ENCODE measurements around the gene CCL1.

The CCL1 gene, protein sequence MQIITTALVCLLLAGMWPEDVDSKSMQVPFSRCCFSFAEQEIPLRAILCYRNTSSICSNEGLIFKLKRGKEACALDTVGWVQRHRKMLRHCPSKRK

DNA sequence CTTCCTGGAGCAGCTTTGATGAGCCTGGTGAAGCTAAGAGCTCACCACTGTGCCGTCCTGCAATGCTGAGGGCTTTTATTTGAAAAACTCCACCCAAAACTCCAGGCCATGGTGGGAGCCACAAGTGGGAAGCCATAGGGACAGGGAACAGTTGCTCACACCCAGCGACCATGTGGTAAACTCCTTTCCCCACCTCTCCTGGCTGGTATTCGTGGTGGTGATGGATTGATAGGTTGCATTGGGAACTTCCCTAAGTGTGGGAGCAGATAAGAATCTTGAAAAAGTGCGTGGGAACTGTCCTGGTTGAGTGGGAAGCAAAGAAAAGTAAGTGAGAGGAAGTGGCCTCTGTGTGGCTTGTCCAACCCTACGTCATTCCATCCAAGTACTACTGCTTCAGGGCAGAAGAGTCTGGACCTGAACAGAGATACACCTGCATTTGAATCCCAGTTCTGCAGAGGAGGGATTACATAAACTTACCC is at the start of gene CCL1:
CCL1 (minus strand) TSS at position 51 of the 479 bp plus-strand sequence. CDS start 72 bp downstream, outside the sequence.
- DNase-seq: no peak

DNA sequence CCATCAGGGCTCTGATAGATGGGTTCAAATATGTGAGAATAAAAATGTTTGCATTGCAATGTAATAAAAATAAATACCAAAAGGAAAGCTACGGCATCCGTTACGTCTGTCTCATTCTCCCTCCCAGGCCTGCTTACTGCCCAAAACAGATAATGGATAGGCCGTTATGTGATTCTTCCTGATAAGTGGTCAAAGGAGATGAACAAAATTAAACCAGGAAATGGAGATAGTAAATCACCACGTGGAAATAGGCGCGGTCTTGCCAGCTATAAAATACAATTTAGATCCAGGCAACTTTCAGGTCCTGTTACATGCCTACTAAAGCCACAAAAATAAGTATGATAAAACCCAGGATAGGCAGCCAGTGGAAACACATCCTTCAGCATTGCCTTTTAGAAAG is 49.5 kb upstream of the CCL1 start:
- DNase-seq: no peak

DNA sequence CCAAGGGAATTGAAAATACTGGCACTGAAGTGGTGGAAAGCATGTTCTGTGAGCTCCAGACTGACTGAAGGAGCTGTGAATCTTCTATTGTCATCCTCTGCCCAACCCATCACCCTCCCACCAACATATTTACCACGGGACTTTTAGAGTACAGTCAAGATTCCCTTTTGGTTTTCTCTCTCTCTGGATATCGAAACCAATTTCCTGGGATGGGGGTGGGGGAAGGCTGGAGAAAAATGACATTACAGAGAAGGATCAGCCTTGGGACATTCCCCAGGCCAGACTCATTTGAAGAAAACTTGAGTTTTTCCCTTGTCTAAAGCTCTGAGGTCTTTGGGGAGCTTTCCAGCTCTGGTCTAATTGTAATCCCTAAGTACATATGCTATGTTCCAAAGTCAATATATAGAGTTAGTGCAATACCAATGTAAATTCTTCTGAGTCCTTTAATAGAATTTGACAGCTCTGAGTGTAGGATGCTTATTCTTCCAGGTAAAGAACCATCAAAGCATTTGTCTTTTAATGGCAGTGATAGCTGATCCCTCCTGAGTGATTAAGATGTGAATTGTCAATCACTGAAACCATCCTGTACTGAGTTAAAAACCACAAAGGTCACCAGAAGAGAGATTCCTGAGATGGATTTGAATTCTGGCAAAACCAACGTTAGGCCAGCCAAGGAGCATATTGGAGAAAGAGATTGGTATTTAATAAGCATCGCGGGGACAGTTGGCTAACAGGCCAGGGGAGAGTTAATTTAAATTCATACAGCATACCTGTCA is 48.8 kb upstream of the CCL1 start:
- no peak for DNase-seq

DNA sequence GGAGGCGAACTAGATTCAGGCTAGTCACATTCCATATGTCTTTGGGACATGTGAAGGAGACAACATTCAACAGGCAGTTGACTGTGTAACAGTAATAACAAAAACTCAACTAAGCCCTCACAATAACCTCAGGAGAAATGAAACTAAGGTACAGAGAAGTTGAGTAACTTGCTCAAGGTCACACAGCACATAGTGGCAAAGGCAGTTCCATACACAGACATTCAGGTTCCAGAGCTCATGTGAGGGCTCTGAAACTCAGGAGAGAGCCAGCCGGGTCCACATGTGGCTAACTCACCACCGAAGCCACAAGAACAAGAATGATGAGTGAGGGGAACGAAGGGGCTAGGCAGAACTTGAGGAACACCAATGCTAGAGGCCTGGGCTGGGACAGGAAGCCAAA is 46.3 kb upstream of the CCL1 start:
- no peak for DNase-seq

DNA sequence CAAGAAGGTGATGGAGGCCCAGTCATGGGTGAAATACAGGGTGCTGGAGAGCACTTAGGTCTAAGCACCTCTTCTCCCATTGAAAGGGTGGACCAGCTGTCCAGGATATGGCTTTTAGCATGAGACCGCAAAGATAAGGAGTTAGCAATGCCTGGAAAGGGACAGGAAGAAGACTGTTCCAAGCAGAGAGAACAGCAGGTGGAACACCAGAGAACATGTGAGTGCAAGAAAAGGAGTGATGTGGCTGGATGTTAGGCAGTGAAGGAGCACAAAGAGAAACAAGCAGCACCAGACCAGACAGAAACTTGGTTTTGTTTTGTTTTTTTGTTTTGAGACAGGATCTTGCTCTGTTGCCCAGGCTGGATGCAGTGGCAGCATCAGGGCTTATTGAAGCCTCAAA is 45.4 kb upstream of the CCL1 start:
- DNase-seq: no peak

DNA sequence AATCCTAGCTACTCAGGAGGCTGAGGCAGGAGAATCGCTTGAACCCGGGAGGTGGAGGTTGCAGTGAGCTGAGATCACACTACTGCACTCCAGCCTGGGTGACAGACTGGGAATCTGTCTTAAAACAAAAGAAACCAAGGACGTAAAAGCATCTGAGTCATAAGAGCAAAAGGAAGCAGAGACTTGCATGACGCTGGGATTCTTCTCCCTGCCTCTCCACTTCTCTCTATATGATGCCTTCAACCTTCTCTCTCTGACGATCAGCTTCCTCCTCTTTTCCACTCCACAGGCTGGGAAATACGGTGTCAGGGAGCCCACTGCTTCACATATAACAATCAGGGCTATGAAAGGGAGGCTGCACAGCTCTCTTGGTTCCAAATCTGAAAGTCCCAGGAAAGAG is 43.2 kb upstream of the CCL1 start:
- DNase-seq: no peak

DNA sequence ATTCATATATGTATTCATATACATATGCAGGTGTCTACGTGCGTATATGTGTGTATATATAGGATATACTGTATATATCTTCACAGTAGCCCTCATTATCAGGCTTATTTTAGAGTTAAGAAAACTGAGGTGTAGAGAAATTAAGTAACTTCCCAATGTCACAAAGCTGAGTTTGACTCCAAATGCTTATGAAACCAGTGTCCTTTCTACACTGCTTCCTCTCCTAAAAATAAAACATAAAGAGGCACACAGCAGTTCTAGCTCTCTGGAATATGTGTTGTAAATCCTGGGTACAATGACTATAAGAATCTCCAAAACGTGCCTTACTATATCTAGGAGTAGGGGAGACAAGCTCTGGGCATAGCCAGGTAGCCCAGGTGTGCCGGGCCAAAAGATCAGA is 40.0 kb upstream of the CCL1 start:
- no peak for DNase-seq

DNA sequence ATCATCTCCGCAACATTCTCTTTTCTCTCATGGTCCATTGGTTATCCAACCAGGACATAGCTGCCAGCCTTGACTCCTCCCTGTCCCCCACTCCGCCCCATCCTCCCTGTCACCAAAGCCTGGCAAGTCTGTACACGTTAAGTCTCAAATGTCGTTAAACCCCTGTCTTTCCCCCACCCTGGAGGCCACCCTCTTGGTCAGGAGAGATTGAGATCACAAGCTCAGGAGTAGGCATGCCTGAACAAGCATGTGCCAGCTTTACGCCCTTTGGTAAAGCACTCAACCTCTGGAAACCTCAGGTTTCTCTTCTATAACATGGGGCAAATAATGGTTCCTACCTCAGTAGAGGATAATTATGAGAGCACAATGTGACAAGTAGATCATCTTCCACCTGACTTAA is 38.1 kb upstream of the CCL1 start:
- no peak for DNase-seq

DNA sequence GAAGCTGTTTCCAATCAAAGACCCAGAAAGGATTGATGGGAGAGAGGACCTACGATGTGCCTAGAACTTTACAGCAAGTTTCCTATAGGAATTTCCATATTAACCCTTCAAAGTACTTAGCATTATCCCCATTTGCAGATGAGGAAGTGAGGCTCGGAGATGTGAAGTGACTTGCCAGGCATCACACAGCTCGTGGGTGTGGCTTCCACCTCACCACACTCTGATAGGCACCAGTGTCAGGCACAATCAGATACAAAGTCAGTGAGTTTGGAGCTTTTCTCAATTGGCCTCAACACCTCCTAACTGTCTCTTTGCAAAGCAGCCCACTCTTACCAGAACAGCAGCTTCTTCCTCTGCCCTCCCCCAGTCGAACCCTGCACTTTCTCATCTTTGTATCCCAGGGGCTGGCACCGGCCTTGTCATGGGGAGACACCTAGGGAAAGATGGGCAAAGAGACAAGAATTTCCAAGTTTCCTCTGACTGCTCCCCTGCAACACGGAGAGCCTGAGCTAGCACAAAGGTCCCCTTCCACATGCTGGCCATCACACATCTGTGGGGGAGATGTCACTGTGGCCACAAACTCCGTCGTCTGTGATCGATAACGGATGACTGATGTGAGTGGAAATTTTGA is 37.4 kb upstream of the CCL1 start:
- no peak for DNase-seq

DNA sequence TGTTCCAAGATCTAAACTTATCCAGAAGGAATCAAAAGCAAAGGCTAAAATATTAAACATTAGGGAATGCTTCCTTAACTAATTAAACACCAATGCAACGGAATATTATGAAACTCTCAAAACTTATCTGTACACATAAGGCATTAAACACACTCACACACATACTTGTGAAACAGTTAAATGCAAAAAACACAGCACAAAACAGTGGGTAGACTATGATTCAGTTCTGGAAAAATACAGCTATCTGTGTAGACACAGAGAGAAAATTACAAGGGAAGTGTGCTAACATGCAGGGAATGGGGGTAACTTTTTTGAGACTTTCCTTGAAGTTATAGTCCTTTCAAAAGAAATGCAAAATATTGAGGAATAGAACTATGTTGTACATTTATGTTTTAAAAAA is 36.7 kb upstream of the CCL1 start:
- no peak for DNase-seq

DNA sequence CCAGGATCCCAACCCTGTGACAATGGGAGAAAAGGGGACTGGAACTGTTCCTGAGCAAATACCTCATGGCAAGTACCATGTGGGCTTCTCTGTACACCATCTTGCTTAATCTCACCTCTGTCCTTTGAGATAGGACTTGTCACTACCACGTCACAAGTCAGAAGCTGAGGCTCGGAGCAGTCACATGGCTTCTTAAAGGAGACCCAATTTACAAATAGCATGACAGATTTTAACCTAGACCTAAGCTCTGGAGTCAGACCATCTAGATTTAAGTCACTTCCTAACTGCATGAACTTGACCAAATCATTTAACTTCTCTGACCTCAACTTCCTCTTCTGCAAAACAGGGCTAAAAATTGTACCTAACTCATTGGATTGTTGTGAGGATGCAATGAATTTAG is 36.0 kb upstream of the CCL1 start:
- no peak for DNase-seq

DNA sequence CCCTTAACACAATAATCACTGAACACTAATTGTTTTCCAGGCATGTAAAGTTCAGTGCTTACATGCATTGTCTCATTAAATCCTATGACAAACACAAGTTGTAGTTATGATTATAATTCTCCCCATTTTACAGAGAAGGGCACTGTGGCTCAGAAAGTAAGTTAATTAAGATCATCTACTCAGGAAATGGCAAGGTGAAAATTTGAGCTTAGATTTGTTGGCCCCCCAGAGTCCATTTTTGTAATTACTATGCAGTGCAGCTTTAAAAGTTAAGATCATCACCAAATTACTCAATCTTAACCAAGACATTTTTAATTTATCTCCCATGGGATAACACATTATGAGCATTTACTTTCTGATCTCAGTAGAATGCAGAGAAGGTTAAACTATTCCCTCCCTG is 34.2 kb upstream of the CCL1 start:
- DNase-seq: no peak

DNA sequence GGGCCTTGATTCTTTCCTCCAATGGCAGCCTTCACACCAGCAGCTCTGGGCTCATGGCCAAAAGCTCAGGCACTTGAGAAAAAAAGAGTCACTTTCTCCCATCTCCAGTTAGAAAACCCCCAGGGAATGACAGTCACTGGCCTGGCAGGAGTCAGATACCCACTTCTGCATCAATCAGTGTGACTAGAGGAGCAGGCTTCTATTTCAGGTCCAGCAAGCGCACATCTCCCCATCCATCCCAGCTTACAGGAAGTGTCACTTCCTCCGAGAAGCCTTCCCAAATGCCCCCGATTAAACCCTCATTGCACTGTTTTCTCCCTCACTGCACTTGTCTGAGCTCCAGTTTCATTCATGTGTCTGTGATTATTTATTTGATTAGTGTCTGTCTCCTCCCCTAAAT is 30.4 kb upstream of the CCL1 start:
- no peak for DNase-seq

DNA sequence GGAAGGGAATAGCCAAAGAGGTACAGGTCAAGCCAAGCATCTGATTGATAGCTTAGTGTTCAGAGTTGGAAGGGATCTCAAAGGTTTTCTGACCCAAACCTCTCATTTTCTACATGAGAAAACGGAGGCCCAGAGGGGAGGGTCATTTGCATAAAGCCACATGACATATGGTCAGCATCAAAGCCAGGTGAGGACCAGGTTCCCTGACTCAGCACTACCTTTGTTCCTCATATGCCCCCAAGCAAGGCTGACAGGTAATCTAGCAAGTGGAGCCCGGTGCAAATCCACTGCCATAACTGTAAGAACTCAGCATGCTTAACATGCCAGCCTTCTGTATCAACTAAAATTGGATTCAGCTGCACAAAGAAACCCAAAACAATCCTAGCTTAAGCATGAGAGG is 28.2 kb upstream of the CCL1 start:
- DNase-seq: no peak

DNA sequence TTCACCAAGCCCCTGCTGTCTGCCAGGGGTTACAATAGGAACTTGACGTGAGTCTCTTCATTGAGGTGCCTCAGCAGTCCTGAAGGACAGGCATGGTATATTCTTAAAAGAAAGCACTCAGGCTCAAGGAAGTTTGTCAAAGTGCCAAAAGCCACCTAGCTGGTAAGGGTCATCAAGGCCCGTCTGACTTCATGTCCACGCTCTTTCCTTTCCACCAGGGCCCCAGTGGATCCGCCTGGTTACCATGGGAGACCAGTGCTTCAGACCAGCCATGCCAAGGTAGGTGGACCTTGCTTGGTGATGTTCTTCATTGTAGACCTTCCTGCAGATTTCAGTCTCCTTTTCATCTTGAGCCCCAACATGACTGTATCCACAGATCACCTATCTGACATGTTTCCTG is 27.6 kb upstream of the CCL1 start:
- DNase-seq: no peak

DNA sequence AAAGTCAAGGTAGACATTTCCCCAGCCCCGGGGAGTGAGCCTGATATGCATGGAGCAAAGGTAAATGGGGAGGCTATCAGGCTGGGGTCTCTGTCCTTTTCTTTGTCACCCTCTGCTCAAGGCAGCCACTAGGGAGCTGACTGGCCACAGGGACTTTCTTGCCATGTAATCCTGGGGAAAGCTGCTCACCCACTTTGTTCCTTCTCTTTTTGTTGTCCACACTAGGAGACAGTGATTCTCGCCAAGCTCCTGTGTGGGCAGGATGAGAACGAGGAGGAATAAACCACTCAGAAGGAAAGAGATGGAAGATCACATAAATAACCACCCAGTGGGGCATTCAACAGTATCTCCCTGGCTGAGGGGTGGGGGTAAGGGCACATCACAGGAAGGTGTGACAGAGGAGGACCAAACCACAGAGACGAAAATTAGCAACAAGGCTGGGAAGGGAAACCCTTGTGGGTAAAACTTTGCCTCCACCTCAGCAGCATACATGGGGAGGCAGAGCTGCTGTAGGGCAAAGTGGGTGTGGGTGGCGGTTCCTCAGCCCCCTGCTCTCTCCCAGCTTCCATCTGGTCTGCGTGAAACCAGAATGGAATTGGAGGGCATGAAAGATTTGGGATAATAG is 26.2 kb upstream of the CCL1 start:
- no peak for DNase-seq

DNA sequence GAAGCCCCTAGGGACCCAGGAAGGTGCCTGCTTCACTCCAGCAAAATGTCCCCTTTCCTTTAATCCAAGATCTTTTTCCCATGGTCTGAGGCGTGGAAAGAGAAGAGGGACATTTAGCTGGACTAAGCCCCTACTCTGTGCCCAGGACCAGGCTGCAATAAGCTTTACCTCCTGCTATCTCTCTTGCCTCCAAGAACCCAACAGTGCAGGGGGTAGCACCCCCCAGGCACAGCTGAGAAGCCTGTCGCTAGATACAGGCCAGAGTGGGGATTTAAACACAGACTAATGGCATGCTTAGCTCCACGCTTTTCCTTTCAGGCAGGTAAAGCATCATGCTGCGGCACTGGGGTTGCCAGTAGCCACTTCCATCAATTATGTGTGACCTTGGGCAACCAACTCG is 24.5 kb upstream of the CCL1 start:
- no peak for DNase-seq

DNA sequence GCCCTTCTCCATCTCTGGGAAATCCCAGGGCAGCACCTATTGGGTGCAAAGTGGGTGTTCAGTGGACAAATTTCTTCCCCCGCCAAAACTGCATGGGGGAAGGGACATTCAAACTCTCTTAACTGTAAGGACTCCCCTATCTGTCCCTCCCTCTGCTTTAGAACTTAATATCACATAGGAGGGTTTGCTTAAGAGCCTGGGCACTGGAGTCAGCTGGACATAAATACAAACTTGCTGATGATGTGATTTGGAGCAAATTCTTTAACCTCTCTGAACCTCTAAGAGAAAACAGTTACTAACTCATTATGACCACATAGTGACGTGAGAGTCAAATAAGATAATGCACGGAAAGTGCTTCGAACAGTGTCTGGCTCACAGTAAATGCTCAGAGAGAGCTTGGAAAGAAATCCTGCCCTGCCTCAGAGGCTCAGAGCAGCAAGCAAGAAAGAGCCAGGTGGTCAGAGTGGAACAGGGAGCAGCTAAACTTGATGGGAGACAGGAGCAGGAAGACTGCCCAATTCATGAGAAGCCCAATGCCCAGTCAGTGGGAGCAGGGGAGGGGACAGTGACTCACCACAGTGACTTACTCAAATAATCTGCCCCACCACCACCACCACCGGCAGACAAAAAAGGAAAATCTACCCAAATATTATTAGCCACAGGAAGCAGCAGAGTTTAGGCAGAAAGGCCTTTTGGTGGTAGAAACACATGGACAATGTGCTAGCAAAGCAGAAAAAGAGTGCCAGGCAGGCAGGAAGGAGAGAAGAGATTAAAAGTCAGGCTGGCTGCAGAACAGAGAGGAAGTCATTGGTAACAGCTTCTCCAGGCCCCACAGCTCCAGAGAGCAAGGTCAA is 23.9 kb upstream of the CCL1 start:
- DNase-seq: no peak

DNA sequence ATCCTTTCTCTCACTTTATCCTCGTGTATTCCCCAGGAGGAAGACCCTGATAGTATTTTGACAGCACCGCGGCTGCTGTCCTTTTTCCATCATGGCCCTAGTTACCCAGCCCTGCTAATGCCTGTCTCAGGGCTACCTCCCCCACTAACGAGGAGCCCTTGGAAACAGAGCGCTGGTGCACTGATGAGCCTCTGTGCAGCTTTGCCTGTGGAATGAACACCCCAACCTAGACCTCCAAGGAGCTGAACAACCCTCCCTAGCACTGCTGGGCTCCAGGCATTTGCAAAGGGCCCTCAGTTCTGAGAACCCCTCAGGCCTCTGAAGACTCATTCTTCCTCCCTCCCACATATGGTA is 23.3 kb upstream of the CCL1 start:
- DNase-seq: no peak

DNA sequence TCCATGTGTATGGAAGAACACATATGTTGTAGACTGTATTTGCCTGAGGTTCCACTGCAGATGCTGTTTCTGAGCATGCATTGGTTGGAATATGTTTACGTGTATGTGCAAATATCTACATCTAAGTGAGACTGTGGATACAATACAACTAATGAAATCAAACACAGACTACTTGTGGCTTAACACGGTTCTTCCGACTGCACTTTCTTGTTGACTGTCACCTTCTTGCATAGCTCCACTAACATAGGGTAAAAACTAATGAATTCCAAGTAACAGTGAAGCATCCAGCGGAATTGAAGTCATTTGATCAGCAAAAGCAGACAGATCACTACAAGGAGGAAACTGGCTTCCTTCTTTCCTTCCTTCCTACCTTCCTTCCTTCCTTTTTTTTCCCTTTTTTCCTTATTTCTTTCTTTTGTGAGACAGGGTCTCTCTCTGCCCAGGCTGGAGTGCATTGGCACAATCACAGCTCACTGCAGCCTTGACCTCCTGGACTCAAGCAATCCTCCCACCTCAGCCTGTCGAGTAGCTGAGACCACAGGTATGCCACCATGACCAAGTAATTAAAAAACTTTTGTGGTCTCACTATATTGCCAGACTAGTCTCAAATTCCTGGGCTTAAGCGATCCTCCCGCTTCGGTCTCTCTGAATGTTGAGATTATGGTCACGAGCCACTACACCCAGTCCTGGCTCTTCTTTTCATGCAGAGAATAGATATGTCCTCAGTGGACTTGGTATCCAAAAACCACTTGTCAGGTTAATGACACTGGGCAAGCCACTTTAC is 22.0 kb upstream of the CCL1 start:
- DNase-seq: no peak

DNA sequence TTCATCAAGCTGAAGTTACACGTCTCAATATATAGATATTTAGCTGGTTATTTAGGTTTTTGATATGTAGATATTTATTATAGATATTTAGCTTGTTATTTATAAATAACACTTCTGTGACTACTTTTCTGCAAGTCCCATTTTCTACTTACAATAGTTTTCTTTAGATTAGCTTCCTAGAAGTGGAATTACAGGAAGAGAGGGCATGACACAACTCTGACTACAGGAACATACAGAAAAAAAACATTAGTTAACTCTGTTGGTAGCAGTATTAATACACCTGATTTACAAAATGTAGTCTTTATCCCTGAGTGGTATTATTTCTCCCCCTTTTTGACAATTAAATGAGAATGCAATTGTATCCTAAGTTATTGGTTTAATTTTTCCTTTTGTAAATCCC is 21.2 kb upstream of the CCL1 start:
- DNase-seq: no peak

DNA sequence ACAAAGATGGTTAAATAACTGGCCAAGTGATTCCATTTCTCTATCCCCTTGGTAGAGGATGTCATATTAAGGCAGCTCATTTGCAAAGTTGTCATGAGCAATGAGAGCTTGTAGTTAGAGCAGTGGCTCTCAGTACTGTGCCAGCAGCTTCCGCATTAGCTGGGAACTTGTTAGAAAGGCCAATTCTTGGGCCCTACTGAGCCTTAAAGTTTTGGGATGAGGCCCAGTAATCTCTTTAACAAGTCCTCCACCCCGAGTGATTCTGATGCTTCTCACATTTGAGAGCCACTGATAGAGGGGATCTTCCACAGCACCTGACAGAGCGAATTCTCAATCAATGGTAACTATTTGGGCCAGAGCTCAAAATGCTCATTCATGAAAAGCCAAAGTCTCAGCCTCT is 20.2 kb upstream of the CCL1 start:
- DNase-seq: no peak

Measured in NCI-H2081 (cell line).